NCI-H2107 treated with DMSO at 0.1 percent for 48 hours (cell line): ENCODE measurements around the gene ARMC9.
"Not testable (repeated sequence)": the region's sequence is repeated elsewhere in the genome, so short reads cannot be mapped to it uniquely, and the experiment has no call there.

Experiments used
- DNase-seq: peaks from one replicate; lab custom pipeline; 2025; ENCODE audit not compliant: unreplicated experiment; lab: John Stamatoyannopoulos, UW

Gene ARMC9

DNA sequence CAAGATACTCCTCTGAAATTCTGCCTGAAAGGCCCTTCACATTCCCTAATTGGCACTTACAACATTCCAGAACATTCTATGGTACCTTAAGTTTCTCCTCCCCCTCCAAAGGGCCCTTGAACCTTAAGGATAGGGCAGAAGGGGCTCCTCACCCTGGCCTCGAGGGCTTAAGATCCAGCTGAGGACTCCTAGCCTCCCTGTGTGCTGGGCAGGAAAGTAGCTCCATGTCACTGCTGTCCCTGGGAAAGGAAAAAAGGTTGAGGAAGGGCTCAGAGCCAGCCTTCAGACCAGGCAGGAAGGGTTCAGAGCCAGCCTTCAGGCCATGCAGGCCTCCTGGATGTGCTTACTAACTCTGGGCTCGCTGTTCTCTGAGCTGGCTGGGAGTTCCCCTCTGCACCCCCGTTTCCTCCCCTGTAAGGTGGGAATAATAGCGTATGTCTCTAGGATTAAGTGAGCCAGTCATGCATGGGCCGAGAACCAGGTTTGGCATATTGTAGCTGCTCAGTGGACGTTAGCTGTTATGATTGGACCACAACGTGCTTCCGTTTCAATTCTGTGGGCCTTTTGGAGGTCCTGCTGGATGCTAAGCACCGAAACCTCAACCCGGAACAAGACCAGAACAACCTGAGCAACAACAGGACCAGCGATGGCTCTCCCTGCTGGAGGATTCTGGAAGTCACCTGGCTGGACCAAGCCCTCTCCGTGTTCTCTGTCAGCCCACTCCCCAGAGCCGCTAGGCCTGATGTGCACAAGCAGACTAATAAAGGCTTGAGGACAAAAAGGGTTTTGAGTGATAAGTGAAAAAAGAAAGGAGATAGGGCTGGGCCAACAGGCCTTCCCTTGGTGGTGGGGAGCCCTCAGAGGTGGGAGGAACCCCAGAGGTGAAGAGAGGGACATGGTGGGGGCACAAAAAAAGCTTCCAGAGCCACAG is 196.0 kb downstream of the ARMC9 start:
- DNase-seq, result no peak

DNA sequence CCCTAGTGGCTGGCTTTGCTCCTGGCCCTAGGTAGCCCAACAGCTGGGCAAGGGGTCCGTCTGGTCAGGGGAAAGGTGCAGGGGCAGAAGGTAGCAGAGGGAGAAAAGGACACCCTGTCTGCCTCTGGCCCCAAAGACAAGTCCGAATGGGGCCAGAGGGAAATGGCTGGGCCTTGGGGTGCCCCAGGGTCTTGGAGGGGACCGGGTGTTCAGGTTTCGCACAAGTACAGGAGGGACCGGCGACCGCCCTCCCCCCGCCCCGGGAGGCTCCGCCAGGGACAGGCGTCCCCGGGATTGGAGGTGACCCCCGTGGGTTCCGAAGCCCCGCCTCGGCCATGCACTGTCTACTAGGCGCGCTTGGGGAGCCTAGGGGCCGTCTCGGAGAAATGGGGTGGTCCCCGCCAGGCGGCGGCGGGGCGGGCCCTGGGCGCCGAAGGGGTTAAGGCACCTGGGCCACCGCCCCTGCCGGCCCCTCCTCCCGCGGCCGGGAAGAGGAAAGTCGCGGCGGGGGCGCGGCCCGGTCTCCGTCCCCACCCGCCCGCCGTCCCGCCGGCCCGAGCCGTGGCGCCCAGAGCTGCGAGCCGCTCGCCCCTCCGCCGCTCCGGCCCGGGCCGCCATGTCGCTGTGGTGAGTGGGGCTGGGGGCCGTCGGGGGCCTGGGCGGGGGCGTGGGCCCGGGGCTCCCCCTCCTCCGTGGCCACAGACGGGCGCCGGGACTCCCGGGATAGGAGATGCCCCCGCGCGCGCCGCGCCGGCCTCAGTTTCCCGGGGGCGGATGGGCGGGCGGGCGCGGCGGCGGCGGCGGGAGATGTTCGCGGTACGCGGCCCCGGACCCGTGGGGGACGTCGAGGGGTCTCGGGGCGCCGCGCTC is 197.0 kb downstream of the ARMC9 start, which contains the start of gene B3GNT7:
B3GNT7 (plus strand) TSS at position 523 of the 870 bp plus-strand sequence; CDS start at position 617, 94 bp downstream.
- no peak for DNase-seq

DNA sequence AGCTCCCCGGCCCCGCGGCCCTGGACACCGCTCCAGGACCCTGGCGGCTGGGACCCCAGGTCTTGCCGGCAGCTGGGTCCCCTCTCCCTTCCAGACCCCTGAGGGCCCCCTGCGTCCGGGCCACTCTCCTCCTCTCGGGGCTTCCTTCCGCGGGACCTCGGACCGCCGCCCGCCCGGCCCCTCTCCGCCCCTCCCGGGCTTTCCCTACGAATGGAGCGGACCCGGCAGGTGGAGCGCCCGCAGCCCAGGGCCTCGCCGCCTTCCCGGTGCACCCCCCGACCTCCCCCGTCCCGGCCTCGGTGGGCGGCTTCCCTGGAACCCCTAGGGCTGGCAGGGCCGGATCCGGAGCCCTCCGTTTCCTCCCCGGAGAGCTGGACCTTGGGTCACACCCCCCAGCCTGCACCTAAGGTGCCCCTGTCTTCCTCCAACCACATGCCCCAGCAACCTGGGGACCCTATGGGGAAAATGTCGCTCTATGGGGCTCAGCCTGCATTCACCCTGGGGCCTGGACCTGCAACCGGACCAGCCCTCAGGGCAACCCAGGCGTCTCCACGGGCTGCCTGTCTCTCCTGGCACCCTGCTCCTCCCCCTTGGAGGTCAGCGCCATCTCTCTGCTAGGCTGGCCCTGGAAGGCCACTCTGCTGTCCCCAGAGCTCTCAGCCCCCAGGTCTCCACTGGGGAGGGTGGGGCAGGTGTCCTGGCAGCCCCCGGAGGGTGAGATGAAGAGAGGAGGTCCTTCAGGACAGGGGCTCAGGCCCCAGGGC is 197.8 kb downstream of the ARMC9 start:
- DNase-seq, result no peak

DNA sequence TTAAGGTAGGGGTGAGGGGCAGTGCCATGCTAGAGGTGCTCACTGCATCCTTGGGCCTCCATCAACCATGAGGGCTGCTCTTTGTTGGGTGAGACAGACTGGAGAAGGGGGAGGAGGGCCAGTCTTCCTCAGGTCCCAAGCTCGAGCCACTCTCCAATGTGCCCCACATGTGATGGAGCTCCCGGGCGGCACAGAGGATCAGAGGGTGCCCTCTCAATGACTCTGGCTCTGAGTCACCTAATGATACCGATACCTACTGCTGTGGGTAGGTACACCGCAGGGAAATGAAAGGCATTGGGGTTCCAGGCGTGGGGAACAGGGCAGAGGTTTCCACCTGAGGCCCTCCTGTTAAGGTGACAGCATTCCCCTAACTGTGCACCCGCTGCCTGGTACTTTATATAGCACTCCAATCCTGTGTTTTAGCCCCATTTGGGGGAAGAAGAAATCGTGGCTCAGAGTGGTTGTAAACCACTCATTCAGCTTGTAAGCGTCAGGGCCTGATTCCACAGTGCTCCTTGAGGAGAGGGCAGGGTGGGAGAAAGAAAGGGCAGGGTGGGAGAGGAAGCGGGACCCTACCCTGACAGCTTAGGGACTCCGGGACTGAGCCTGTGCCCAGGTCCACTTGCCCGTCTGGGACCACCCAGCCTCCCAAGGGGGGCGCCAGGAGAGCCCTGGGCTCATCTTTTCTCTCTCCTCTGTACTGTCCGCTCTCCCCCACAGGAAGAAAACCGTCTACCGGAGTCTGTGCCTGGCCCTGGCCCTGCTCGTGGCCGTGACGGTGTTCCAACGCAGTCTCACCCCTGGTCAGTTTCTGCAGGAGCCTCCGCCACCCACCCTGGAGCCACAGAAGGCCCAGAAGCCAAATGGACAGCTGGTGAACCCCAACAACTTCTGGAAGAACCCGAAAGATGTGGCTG is 198.8 kb downstream of the ARMC9 start:
- DNase-seq, result no peak

DNA sequence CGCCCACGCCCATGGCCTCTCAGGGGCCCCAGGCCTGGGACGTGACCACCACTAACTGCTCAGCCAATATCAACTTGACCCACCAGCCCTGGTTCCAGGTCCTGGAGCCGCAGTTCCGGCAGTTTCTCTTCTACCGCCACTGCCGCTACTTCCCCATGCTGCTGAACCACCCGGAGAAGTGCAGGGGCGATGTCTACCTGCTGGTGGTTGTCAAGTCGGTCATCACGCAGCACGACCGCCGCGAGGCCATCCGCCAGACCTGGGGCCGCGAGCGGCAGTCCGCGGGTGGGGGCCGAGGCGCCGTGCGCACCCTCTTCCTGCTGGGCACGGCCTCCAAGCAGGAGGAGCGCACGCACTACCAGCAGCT is 199.5 kb downstream of the ARMC9 start:
- DNase-seq, result no peak

DNA sequence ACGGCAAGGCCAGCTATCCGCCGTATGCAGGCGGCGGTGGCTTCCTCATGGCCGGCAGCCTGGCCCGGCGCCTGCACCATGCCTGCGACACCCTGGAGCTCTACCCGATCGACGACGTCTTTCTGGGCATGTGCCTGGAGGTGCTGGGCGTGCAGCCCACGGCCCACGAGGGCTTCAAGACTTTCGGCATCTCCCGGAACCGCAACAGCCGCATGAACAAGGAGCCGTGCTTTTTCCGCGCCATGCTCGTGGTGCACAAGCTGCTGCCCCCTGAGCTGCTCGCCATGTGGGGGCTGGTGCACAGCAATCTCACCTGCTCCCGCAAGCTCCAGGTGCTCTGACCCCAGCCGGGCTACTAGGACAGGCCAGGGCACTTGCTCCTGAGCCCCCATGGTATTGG is 200.2 kb downstream of the ARMC9 start:
- no peak for DNase-seq

DNA sequence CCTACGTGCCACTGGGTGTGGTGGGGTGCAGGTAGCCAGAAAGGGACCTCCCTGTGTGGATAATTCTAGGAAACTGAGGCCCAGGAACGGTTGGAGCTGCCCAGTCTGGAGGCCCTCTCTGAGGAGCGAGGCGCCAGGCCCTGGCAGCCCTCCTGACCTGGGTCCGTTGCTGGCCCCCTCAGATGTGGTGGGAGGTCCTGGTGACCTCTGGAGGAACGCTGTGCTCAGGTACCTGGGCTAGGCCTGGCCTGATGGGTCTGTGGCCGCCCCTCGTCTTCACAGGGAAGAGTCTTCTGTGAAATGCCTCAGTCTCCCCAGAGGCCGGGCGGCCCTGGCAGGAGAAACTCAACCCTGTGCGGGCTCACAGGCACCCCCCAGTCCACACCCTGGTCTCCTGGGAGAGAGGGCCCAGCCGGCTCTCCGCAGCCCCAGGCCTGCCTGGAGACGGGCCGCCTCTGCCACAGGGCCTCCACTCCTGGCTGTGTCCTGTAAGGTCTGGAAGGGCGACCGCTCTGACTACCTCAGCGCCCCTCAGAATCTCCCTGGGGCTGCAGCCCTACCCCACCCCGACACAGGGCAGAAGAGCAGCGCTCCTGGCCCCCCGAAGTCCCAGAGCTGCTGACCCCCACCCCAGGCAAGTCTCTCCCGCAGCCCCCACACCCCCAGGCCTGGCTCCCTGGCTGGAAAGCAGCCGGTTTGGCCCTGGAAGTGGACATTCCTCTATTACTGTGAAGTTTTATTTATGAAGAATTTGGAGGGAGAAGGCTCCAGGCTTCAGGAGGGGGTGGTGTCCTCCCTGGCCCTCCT is 200.8 kb downstream of the ARMC9 start:
- DNase-seq, result no peak

DNA sequence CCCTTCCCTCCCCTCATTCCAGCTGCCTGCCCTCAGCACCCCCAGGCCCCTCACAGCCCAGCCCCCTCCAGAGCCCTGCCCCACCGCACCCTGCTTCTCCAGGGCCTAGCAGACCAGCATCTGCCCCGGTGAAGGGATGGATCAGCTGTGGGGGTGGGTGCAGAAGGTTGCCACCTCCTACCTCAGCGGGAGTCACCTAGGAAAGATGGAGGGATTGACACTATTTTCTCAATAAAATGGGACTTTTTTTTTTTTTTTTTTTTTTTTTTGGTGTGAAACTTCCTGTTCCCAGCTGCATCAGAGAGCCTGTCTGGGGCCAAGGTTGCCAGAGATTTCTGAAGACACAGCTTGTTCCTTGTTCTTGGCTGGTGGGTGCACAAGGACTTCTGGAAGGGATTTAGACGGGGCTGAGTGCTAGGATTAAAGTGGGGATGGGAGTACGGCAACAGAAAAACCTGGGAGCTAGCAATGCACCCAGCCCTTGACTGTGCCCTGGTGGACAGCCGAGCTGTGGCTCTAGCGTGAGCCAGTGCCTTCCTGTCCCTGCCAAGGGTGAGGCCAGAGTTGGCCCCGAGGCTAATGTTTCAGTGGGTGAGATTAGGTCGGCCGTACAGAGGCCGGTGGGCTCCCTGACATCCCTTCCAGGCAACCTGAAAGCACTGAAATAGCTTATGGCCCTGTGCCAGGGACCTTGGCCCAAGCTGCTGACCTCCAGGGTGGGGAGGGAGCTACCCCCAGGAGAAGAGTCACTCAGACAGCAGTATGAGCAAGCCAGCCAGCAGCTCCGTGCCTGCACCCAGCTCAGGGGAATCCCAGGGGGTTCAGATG is 201.6 kb downstream of the ARMC9 start:
- no peak for DNase-seq

DNA sequence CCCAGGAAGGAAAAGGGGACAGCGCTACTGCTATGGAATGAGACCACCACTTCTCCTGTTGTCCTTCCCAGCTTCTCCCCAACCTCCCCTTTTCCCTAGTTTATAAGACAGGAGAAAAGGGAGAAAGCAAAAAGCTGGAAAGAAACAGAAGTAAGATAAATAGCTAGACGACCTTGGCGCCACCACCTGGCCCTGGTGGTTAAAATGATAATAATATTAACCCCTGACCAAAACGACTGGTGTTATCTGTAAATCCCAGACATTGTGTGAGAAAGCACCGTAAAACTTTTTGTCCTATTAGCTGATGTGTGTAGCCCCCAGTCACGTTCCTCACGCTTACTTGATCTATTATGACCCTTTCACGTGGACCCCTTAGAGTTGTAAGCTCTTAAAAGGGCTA is 202.2 kb downstream of the ARMC9 start:
- not testable (repeated sequence) for DNase-seq

DNA sequence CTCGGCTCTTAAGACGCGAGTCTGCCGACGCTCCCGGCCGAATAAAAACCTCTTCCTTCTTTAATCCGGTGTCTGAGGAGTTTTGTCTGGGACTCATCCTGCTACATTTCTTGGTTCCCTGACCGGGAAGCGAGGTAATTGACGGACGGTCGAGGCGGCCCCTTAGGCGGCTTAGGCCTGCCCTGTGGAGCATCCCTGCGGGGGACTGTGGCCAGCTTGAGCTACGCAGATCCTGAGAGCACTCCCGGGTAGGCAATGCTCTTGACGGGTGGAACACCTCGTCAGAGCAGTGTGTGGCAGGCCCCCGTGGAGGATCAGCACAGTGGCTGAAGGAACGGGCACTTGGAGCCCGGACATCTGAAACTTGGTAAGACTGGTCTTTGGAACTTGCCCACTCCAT is 202.7 kb downstream of the ARMC9 start:
- DNase-seq, result not testable (repeated sequence)

DNA sequence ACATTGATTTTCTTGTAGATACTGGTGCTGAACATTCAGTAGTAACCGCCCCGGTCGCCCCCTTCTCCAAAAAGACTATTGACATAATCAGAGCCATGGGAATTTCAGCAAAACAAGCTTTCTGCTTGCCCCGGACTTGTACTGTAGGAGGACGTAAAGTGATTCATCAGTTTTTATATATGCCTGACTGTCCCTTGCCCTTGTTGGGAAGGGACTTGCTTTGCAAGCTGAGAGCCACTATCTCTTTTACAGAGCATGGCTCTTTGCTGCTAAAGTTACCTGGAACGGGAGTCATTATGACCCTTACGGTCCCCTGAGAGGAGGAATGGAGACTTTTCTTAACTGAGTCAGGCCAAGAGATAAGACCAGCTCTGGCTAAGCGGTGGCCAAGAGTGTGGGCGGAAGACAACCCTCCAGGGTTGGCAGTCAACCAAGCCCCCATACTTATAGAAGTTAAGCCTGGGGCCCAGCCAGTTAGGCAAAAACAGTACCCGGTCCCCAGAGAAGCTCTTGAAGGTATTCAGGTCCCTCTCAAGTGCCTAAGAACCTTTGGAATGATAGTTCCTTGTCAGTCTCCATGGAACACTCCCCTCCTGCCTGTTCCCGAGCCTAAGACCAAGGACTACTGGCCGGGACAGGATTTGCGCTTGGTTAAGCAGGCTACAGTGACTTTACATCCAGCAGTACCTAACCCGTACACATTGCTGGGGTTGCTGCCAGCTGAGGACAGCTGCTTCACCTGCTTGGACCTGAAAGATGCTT is 205.2 kb downstream of the ARMC9 start:
- DNase-seq, result not testable (repeated sequence)

DNA sequence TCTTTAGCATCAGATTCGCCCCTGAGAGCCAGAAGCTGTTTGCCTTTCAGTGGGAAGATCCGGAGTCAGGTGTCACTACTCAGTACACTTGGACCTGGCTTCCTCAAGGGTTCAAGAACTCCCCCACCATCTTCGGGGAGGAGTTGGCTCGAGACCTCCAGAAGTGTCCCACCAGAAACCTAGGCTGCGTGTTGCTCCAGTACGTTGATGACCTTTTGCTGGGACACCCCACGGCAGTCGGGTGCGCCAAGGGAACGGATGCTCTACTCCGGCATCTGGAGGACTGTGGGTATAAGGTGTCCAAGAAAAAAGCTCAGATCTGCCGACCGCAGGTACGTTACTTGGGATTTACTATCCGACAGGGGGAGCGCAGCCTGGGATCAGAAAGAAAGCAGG is 205.8 kb downstream of the ARMC9 start:
- DNase-seq, result not testable (repeated sequence)

DNA sequence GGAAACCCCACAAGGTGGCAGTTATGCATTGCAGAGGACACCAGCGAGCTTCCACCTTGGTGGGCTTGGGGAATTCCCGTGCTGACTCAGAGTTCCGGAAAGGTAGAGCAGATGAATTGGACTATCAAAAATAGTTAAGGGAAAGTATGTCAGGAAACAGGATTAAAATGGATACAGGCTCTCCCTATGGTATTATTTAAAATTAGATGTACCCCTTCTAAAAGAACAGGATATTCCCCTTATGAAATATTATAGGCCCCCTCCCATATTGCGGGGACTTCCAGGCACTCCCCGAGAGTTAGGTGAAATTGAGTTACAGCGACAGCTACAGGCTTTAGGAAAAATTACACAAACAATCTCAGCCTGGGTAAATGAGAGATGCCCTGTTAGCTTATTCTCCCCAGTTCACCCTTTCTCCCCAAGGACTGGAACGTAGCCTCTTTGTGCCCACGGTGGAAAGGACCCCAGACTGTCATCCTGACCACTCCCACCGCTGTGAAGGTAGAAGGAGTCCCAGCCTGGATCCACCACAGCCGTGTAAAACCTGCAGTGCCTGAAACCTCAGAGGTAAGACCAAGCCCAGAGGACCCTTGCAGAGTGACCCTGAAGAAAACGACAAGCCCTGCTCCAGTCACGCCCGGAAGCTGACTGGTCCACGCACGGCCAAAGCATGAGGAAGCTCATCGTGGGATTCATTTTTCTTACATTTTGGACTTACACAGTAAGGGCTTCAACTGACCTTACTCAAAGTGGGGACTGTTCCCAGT is 207.4 kb downstream of the ARMC9 start:
- not testable (repeated sequence) for DNase-seq

DNA sequence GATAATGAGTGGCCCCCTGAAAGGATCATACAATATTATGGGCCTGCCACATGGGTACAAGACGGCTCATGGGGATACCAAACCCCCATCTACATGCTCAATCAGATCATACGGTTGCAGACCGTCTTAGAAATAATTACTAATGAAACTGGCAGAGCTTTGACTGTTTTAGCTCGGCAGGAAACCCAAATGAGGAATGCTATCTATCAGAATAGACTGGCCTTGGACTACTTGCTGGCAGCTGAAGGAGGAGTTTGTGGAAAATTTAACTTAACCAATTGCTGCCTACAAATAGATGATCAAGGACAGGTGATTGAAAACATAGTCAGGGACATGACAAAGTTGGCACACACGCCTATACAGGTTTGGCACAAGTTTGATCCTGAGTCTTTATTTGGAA is 209.3 kb downstream of the ARMC9 start:
- not testable (repeated sequence) for DNase-seq

DNA sequence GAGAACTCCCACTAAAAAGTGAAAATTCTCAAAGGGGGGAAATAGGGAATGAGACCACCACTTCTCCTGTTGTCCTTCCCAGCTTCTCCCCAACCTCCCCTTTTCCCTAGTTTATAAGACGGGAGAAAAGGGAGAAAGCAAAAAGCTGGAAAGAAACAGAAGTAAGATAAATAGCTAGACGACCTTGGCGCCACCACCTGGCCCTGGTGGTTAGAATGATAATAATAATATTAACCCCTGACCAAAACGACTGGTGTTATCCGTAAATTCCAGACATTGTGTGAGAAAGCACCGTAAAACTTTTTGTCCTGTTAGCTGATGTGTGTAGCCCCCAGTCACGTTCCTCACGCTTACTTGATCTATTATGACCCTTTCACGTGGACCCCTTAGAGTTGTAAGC is 209.9 kb downstream of the ARMC9 start:
- DNase-seq, result not testable (repeated sequence)

DNA sequence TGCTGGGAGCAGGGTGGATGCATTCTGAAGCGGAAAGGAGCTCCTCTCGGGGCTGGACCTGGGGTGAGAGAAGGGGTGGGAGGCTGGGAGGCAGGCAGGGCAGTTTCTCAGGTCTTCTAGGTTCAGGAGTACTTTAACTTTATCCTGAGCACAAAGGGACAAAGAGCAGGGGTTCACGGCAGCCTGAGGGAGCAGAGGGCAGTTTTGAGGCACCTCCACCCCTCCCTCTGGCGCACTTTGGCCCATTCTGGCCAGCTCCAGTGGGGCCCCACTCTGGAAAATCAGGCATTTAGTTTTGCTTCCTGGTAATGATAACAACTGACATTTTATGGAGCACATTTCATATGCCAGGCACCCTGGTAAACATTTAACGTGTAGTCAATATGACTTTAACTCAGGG is 211.3 kb downstream of the ARMC9 start:
- no peak for DNase-seq
